T47D (cell line): ENCODE data around the gene PPP1R13B.

Source experiments
- DNase-seq, 2 experiments: peaks; one replicate each; pipeline versions ENCODE4 v3.0.0 to v3.0.0-alpha.2; 2011 to 2012; ENCODE audit warnings: low read depth in 1 of 2, low spot score in 1 of 2
- JUND ChIP-seq: IDR thresholded peaks from 2 replicates; pipeline ENCODE4 v1.6.1; 2012; ENCODE audit warnings: low read depth
- in situ Hi-C: cut with HindIII; loops from 2 replicates; pipeline ENCODE4 v1.10.0; 2016; ENCODE audit warnings: low sequenced_read_pairs, low pct_unique_long_range_greater_than_20kb

The PPP1R13B gene

DNA sequence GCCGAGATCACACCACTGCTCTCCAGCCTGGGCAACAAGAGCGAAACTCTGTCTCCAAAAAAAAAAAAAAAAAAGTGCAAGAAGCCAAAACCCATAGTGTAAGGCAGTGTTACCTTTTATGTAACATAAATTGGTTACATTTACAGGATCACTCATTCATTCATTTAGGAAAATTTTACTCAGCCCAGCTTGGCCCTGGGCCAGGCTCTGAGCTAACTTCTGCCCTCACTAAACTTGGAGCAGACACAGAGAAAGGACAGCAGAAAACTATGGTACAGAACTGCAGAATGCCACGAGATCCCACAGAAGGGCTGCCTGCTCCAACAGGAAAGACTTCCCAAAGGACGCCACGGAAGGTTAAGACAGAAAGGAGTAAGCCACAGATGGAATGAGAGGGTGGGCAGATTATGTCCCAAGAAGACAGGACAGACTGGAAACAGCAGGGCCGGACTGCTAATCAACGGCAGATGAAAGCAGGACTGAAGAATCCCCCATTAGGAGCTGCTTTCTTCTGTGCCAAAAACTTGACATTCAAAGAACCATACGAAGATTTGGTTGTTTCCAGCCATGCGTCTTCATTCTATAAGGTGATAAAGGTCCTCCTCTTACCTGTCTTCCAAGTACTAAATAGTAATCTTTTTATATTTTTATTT lies 18.9 kb downstream of the PPP1R13B start:
- no peak for TF ChIP-seq JUND
- DNase-seq = no peak
- in situ Hi-C loops = no loop called here

- DNase-seq = no peak
- no peak for TF ChIP-seq JUND
- in situ Hi-C loops = no loop called here
Measured at GRCh38 chr14:103825101-103825500, 22.3 kb downstream of the PPP1R13B start.

GRCh38 chr14:103820908-103821307 lies 26.5 kb downstream of the PPP1R13B start:
- no peak for DNase-seq
- in situ Hi-C loops = no loop called here
- no peak for TF ChIP-seq JUND

DNA sequence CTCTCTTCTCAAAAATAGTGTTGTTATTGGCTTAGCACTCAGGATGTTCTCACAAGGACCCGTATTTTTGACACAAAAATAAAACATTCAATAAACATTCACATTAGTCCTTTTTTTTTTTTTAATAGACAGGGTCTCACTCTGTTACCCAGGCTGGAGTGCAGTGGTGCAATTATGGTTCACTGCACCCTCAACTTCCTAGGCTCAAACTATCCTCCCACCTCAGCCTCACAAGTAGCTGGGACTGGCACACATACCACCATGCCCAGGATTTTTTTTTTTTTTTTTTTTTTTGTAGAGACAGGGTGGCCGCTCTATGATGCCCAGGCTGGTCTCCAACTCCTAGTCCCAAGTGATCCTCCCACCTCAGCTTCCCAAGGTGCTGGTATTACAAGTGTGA lies 27.0 kb downstream of the PPP1R13B start:
- in situ Hi-C loops = no loop called here
- no peak for TF ChIP-seq JUND
- no peak for DNase-seq

- TF ChIP-seq JUND = no peak
- in situ Hi-C loops = no loop called here
- peak in 1 of 2 experiments; percentile 22 for DNase-seq
Measured at GRCh38 chr14:103819503-103820307, 27.7 kb downstream of the PPP1R13B start.

GRCh38 chr14:103818870-103819269 lies 28.5 kb downstream of the PPP1R13B start:
- in situ Hi-C loops = no loop called here
- no peak for TF ChIP-seq JUND
- DNase-seq = no peak

GRCh38 chr14:103818422-103818821 lies 29.0 kb downstream of the PPP1R13B start:
- in situ Hi-C loops = no loop called here
- no peak for DNase-seq
- TF ChIP-seq JUND = no peak

DNA sequence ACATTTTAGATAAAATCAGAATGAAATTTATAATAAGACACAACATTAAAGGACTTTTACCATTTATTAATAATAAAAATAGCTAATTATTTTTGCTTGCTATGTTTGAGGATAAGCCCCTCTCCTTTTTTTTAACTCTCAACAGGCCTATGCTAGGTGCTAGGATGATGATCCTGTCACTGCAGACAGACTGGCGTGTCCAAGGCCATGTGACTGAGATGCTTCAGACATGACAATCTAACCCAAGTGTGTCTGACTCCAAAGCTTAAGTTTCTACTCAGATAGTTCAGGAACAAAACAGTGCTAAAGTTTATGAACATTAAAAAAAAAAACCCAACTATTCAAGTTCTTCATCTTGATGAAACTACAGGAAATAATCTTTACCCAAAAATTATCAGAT lies 29.8 kb downstream of the PPP1R13B start:
- in situ Hi-C loops = no loop called here
- TF ChIP-seq JUND = no peak
- DNase-seq = no peak

- in situ Hi-C loops = no loop called here
- no peak for DNase-seq
- TF ChIP-seq JUND = no peak
Measured at GRCh38 chr14:103816991-103817390, 30.4 kb downstream of the PPP1R13B start.

DNA sequence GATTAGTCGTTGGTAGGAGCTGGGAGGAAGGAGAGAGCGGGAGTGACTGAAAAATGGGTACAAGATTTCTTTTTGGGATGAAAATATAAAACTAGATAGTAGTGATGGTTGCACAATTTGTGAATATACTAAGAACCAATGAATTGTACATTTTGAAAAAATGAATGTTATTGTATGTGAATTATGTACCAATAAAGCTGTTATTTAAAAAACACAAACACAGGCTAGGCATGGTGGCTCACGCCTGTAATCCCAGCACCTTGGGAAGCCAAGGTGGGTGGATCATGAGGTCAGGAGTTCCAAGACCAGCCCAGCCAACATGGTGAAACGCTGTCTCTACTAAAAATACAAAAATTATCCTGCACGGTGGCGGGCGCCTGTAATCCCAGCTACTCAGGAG lies 32.1 kb downstream of the PPP1R13B start:
- DNase-seq = no peak
- in situ Hi-C loops = no loop called here
- no peak for TF ChIP-seq JUND

- in situ Hi-C loops = no loop called here
- DNase-seq = no peak
- TF ChIP-seq JUND = no peak
Measured at GRCh38 chr14:103811189-103811588, 36.2 kb downstream of the PPP1R13B start.

GRCh38 chr14:103808403-103809001 lies 38.9 kb downstream of the PPP1R13B start:
- no peak for TF ChIP-seq JUND
- in situ Hi-C loops = no loop called here
- peak in 1 of 2 experiments; percentile 88 for DNase-seq

DNA sequence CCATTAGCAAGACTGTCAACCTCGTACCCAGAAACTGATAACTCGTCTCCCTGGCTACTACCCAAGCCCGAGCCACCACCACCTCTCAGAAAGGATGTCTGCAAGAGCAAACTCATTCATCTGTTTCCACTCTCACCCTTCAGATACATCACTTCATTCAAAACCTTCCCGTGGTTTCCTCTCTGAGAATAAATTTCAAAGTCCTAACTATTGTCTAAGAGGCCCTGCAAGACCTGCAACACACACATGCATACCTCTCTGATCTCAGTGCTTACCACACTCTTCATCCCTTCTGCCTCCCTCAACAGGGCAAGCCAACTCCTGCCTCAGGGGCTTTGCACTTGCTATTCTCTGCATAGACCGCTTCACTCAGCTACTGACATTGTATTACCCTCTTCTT lies 40.6 kb downstream of the PPP1R13B start:
- DNase-seq = no peak
- TF ChIP-seq JUND = no peak
- in situ Hi-C loops = no loop called here
